HG03095 (cell line): Measurements from ENCODE around the gene IFNG-AS1.

Source experiments
- ATAC-seq: cut with Tn5 transposase; IDR thresholded peaks from one replicate; pipeline ENCODE4 v1.9.1; 2021; ENCODE audit warnings: moderate library complexity; ENCODE audit not compliant: unreplicated experiment

IFNG-AS1 gene

GRCh38 chr12:67989184-67989920 is at the start of gene IFNG-AS1:
Gene IFNG-AS1 (plus strand): TSS chr12:67989447.
- ATAC-seq = peak; percentile 39

- no peak for ATAC-seq
Observed at GRCh38 chr12:67939611-67940010, 49.6 kb upstream of the IFNG-AS1 start.

- no peak for ATAC-seq
Observed at GRCh38 chr12:67940780-67941243, 48.4 kb upstream of the IFNG-AS1 start.

- ATAC-seq = no peak
Observed at GRCh38 chr12:67942724-67943123, 46.5 kb upstream of the IFNG-AS1 start.

- ATAC-seq = peak; percentile 65
Observed at GRCh38 chr12:67943141-67943892, 45.9 kb upstream of the IFNG-AS1 start.

GRCh38 chr12:67944093-67944492 is 45.2 kb upstream of the IFNG-AS1 start:
- ATAC-seq = no peak

GRCh38 chr12:67952787-67953186 is 36.5 kb upstream of the IFNG-AS1 start:
- ATAC-seq = no peak

- ATAC-seq = no peak
Observed at GRCh38 chr12:67957383-67957782, 31.9 kb upstream of the IFNG-AS1 start.

- no peak for ATAC-seq
Observed at GRCh38 chr12:67958187-67958586, 31.1 kb upstream of the IFNG-AS1 start.

GRCh38 chr12:67964456-67964855 is 24.8 kb upstream of the IFNG-AS1 start:
- no peak for ATAC-seq

GRCh38 chr12:67966560-67966959 is 22.7 kb upstream of the IFNG-AS1 start:
- ATAC-seq = no peak

- ATAC-seq = no peak
Observed at GRCh38 chr12:67968321-67968720, 20.9 kb upstream of the IFNG-AS1 start.

GRCh38 chr12:67968725-67969124 is 20.5 kb upstream of the IFNG-AS1 start:
- ATAC-seq = no peak

GRCh38 chr12:67969134-67969802 is 20.0 kb upstream of the IFNG-AS1 start:
- ATAC-seq = no peak

GRCh38 chr12:67977668-67978067 is 11.6 kb upstream of the IFNG-AS1 start:
- no peak for ATAC-seq

- ATAC-seq = no peak
Observed at GRCh38 chr12:67980391-67980790, 8.9 kb upstream of the IFNG-AS1 start.

- ATAC-seq = no peak
Observed at GRCh38 chr12:67981287-67982162, 7.7 kb upstream of the IFNG-AS1 start.

- no peak for ATAC-seq
Observed at GRCh38 chr12:67982164-67982563, 7.1 kb upstream of the IFNG-AS1 start.

GRCh38 chr12:67986632-67987031 is 2.6 kb upstream of the IFNG-AS1 start:
- ATAC-seq = no peak

GRCh38 chr12:67988601-67989021 is 636 bp upstream of the IFNG-AS1 start:
- ATAC-seq = peak; percentile 82

- ATAC-seq = peak; percentile 64
Observed at GRCh38 chr12:67991158-67991557, 1.9 kb downstream of the IFNG-AS1 start.
